ENCODE results near the gene ACBD6.

Gene ACBD6

GRCh38 chr1:180266275-180267210 is 235.8 kb downstream of the ACBD6 start:
- no peak for DNase-seq

GRCh38 chr1:180265871-180266270 is 236.5 kb downstream of the ACBD6 start:
- no peak for DNase-seq

- no peak for DNase-seq
These were observed 237.2 kb downstream of the ACBD6 start for GRCh38 chr1:180265201-180265600.

- no peak for DNase-seq
These were observed 237.8 kb downstream of the ACBD6 start for GRCh38 chr1:180264595-180264994.

GRCh38 chr1:180262628-180263488 is 239.5 kb downstream of the ACBD6 start:
- DNase-seq: no peak

GRCh38 chr1:180261524-180262155 is 240.7 kb downstream of the ACBD6 start:
- DNase-seq: no peak

- no peak for DNase-seq
These were observed 241.3 kb downstream of the ACBD6 start for GRCh38 chr1:180261030-180261429.

GRCh38 chr1:180260541-180260940 is 241.8 kb downstream of the ACBD6 start:
- DNase-seq: no peak

GRCh38 chr1:180259431-180260338 is 242.7 kb downstream of the ACBD6 start:
- no peak for DNase-seq

- DNase-seq: no peak
These were observed 243.4 kb downstream of the ACBD6 start for GRCh38 chr1:180258935-180259334.

GRCh38 chr1:180258290-180258689 is 244.1 kb downstream of the ACBD6 start:
- DNase-seq: no peak

- DNase-seq: no peak
These were observed 244.9 kb downstream of the ACBD6 start for GRCh38 chr1:180257486-180257885.

GRCh38 chr1:180257028-180257386 is 245.4 kb downstream of the ACBD6 start:
- DNase-seq: no peak

GRCh38 chr1:180256341-180257027 is 245.9 kb downstream of the ACBD6 start:
- DNase-seq: no peak

- DNase-seq: no peak
These were observed 246.6 kb downstream of the ACBD6 start for GRCh38 chr1:180255536-180256340.

- no peak for DNase-seq
These were observed 247.5 kb downstream of the ACBD6 start for GRCh38 chr1:180254854-180255253.

- no peak for DNase-seq
These were observed 247.9 kb downstream of the ACBD6 start for GRCh38 chr1:180254496-180254819.

- no peak for DNase-seq
These were observed 248.5 kb downstream of the ACBD6 start for GRCh38 chr1:180253585-180254495.

- peak; percentile 15 for DNase-seq
These were observed 249.5 kb downstream of the ACBD6 start for GRCh38 chr1:180252638-180253536.
